ENCODE measurements around the gene CD207.
"Not testable (repeated sequence)": the region's sequence is repeated elsewhere in the genome, so short reads cannot be mapped to it uniquely, and the experiment has no call there.

The CD207 gene

GRCh38 chr2:70835643-70836042 is at the start of gene CD207:
Gene CD207 (minus strand): TSS chr2:70835816. CDS start chr2:70835776, 40 bp downstream.
- DNase-seq (ENCODE audit: extremely low spot score, insufficient read length, low read depth): no peak
- no peak for FAIRE-seq

- not testable (repeated sequence) for FAIRE-seq; DNase-seq (ENCODE audit: extremely low spot score, insufficient read length, low read depth)
Measured at GRCh38 chr2:70878543-70878942, 42.9 kb upstream of the CD207 start.

- FAIRE-seq; DNase-seq (ENCODE audit: extremely low spot score, insufficient read length, low read depth): not testable (repeated sequence)
Measured at GRCh38 chr2:70876138-70876537, 40.5 kb upstream of the CD207 start.

- FAIRE-seq: no peak
- DNase-seq (ENCODE audit: extremely low spot score, insufficient read length, low read depth): no peak
Measured at GRCh38 chr2:70873541-70873940, 37.9 kb upstream of the CD207 start.

GRCh38 chr2:70871398-70872211 is 36.0 kb upstream of the CD207 start:
- DNase-seq (ENCODE audit: extremely low spot score, insufficient read length, low read depth): peak; percentile 60
- peak; percentile 75 for FAIRE-seq

- DNase-seq (ENCODE audit: extremely low spot score, insufficient read length, low read depth): no peak
- FAIRE-seq: no peak
Measured at GRCh38 chr2:70870790-70871189, 35.2 kb upstream of the CD207 start.

- FAIRE-seq: no peak
Measured at GRCh38 chr2:70868970-70869369, 33.4 kb upstream of the CD207 start.

GRCh38 chr2:70861777-70862625 is 26.4 kb upstream of the CD207 start:
- DNase-seq (ENCODE audit: extremely low spot score, insufficient read length, low read depth): peak; percentile 40
- FAIRE-seq: peak; percentile 79

More at GRCh38 chr2:70868970-70869369, 33.4 kb upstream of the CD207 start:
- no peak for DNase-seq (ENCODE audit: extremely low spot score, insufficient read length, low read depth)

GRCh38 chr2:70855667-70856066 is 20.1 kb upstream of the CD207 start:
- no peak for DNase-seq (ENCODE audit: extremely low spot score, insufficient read length, low read depth)
- FAIRE-seq: no peak

GRCh38 chr2:70854411-70854810 is 18.8 kb upstream of the CD207 start:
- DNase-seq (ENCODE audit: extremely low spot score, insufficient read length, low read depth): no peak
- FAIRE-seq: no peak

GRCh38 chr2:70852824-70853223 is 17.2 kb upstream of the CD207 start:
- DNase-seq (ENCODE audit: extremely low spot score, insufficient read length, low read depth) (no peak), FAIRE-seq (no peak)

GRCh38 chr2:70851704-70852103 is 16.1 kb upstream of the CD207 start:
- peak; percentile 23 for DNase-seq (ENCODE audit: extremely low spot score, insufficient read length, low read depth)
- FAIRE-seq: peak; percentile 88

- DNase-seq (ENCODE audit: extremely low spot score, insufficient read length, low read depth): no peak
- no peak for FAIRE-seq
Measured at GRCh38 chr2:70850925-70851324, 15.3 kb upstream of the CD207 start.

- no peak for FAIRE-seq
- no peak for DNase-seq (ENCODE audit: extremely low spot score, insufficient read length, low read depth)
Measured at GRCh38 chr2:70842401-70842800, 6.8 kb upstream of the CD207 start.

- FAIRE-seq (no peak), DNase-seq (ENCODE audit: extremely low spot score, insufficient read length, low read depth) (no peak)
Measured at GRCh38 chr2:70837980-70838925, 2.6 kb upstream of the CD207 start.

- DNase-seq (ENCODE audit: extremely low spot score, insufficient read length, low read depth): no peak
- no peak for FAIRE-seq
Measured at GRCh38 chr2:70834881-70835280, 735 bp downstream of the CD207 start.

GRCh38 chr2:70834106-70834505 is 1.5 kb downstream of the CD207 start:
- FAIRE-seq: no peak

GRCh38 chr2:70833246-70833645 is 2.4 kb downstream of the CD207 start:
- DNase-seq (ENCODE audit: extremely low spot score, insufficient read length, low read depth) (no peak), FAIRE-seq (no peak)

More at GRCh38 chr2:70834106-70834505, 1.5 kb downstream of the CD207 start:
- DNase-seq (ENCODE audit: extremely low spot score, insufficient read length, low read depth): no peak

GRCh38 chr2:70832386-70832785 is 3.2 kb downstream of the CD207 start:
- DNase-seq (ENCODE audit: extremely low spot score, insufficient read length, low read depth): no peak
- FAIRE-seq: no peak

- DNase-seq (ENCODE audit: extremely low spot score, insufficient read length, low read depth): no peak
Measured at GRCh38 chr2:70831861-70832260, 3.8 kb downstream of the CD207 start.

More at GRCh38 chr2:70831861-70832260, 3.8 kb downstream of the CD207 start:
- no peak for FAIRE-seq
